ENCODE data around the gene TIMM21.

TIMM21 gene, protein sequence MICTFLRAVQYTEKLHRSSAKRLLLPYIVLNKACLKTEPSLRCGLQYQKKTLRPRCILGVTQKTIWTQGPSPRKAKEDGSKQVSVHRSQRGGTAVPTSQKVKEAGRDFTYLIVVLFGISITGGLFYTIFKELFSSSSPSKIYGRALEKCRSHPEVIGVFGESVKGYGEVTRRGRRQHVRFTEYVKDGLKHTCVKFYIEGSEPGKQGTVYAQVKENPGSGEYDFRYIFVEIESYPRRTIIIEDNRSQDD

GRCh38 chr18:74147779-74148542, at the start of gene TIMM21, which contains the start of gene FBXO15:
TSS of gene TIMM21 (plus strand) at chr18:74148523. CDS start at chr18:74148809, 286 bp downstream.
TSS of gene FBXO15 (minus strand) at chr18:74147834. CDS start at chr18:74147785, 49 bp downstream.
- H3K9ac ChIP-seq (ENCODE audit: low read depth, low read length, poor library complexity, severe bottlenecking) = peak within 1 kb of the TSS; percentile 99
- peaks cover 9% of the 10 kb centered on the region for H4K20me1 ChIP-seq (ENCODE audit: insufficient read depth, low read length, poor library complexity, severe bottlenecking)
- no peaks in the 10 kb centered on the region for H3K36me3 ChIP-seq (ENCODE audit: insufficient read depth, low read length)
- peak within 1 kb of the TSS; percentile 99 for H2AFZ ChIP-seq (ENCODE audit: low read length)
- H3K27me3 ChIP-seq (ENCODE audit: insufficient read depth, low read length, poor library complexity, severe bottlenecking) = no peaks in the 10 kb centered on the region
- peak within 1 kb of the TSS; percentile 97 for H3K4me3 ChIP-seq (ENCODE audit: low read length, poor library complexity, severe bottlenecking)
- H3K9me2 ChIP-seq (replicated peaks; ENCODE audit: low read depth, low read length) = no peaks in the 10 kb centered on the region
- TF ChIP-seq EZH2phosphoT487 (IDR thresholded peaks at IDR 0.05; ENCODE audit: borderline replicate concordance) = no peak
- TF ChIP-seq, protein P1, sequence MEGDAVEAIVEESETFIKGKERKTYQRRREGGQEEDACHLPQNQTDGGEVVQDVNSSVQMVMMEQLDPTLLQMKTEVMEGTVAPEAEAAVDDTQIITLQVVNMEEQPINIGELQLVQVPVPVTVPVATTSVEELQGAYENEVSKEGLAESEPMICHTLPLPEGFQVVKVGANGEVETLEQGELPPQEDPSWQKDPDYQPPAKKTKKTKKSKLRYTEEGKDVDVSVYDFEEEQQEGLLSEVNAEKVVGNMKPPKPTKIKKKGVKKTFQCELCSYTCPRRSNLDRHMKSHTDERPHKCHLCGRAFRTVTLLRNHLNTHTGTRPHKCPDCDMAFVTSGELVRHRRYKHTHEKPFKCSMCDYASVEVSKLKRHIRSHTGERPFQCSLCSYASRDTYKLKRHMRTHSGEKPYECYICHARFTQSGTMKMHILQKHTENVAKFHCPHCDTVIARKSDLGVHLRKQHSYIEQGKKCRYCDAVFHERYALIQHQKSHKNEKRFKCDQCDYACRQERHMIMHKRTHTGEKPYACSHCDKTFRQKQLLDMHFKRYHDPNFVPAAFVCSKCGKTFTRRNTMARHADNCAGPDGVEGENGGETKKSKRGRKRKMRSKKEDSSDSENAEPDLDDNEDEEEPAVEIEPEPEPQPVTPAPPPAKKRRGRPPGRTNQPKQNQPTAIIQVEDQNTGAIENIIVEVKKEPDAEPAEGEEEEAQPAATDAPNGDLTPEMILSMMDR (conservative IDR thresholded peaks at IDR 0.05; ENCODE audit: low read length) = no peak
- H3K4me2 ChIP-seq (ENCODE audit: low read depth, low read length, poor library complexity, severe bottlenecking) = peak within 1 kb of the TSS; percentile 97
- no peaks in the 10 kb centered on the region for H3K9me3 ChIP-seq (ENCODE audit: insufficient read depth, low read depth, low read length)
- H3F3A ChIP-seq (ENCODE audit: low read depth) = peaks cover 3% of the 10 kb centered on the region; the same call in 1 of the 2 replicates
- H3K4me1 ChIP-seq (ENCODE audit: insufficient read depth, low read length, poor library complexity, severe bottlenecking) = peaks cover 43% of the 10 kb centered on the region
- H3K79me2 ChIP-seq (ENCODE audit: insufficient read depth, low read length) = peaks cover 46% of the 10 kb centered on the region

- Histone ChIP-seq H3K9me2 (replicated peaks; ENCODE audit: low read depth, low read length) (no peaks in the 10 kb centered on the region), H3K9me3 (ENCODE audit: insufficient read depth, low read depth, low read length) (peaks cover 6% of the 10 kb centered on the region; the same call in 1 of the 2 replicates), H3K4me1 (ENCODE audit: insufficient read depth, low read length, poor library complexity, severe bottlenecking) (no peaks in the 10 kb centered on the region), H3K4me2 (ENCODE audit: low read depth, low read length, poor library complexity, severe bottlenecking) (no peak overlapping the region), H4K20me1 (ENCODE audit: insufficient read depth, low read length, poor library complexity, severe bottlenecking) (no peaks in the 10 kb centered on the region), H3K9ac (ENCODE audit: low read depth, low read length, poor library complexity, severe bottlenecking) (no peak overlapping the region), H3F3A (ENCODE audit: low read depth) (no peaks in the 10 kb centered on the region), H3K79me2 (ENCODE audit: insufficient read depth, low read length) (no peaks in the 10 kb centered on the region), H3K36me3 (ENCODE audit: insufficient read depth, low read length) (no peaks in the 10 kb centered on the region), H2AFZ (ENCODE audit: low read length) (no peak overlapping the region), H3K27me3 (ENCODE audit: insufficient read depth, low read length, poor library complexity, severe bottlenecking) (no peaks in the 10 kb centered on the region), H3K4me3 (ENCODE audit: low read length, poor library complexity, severe bottlenecking) (no peak overlapping the region)
- no peak for TF ChIP-seq EZH2phosphoT487 (IDR thresholded peaks at IDR 0.05; ENCODE audit: borderline replicate concordance)
- TF ChIP-seq, protein P1 (conservative IDR thresholded peaks at IDR 0.05; ENCODE audit: low read length) = no peak
These were observed 39.9 kb upstream of the TIMM21 start for GRCh38 chr18:74108460-74108859.

- H3K79me2 ChIP-seq (ENCODE audit: insufficient read depth, low read length) = no peaks in the 10 kb centered on the region
- H3K4me3 ChIP-seq (ENCODE audit: low read length, poor library complexity, severe bottlenecking) = no peak overlapping the region
- H3K36me3 ChIP-seq (ENCODE audit: insufficient read depth, low read length) = no peaks in the 10 kb centered on the region
- no peaks in the 10 kb centered on the region for H3K4me1 ChIP-seq (ENCODE audit: insufficient read depth, low read length, poor library complexity, severe bottlenecking)
- H4K20me1 ChIP-seq (ENCODE audit: insufficient read depth, low read length, poor library complexity, severe bottlenecking) = no peaks in the 10 kb centered on the region
- H3K4me2 ChIP-seq (ENCODE audit: low read depth, low read length, poor library complexity, severe bottlenecking) = no peak overlapping the region
- H3K9ac ChIP-seq (ENCODE audit: low read depth, low read length, poor library complexity, severe bottlenecking) = no peak overlapping the region
- H3K9me2 ChIP-seq (replicated peaks; ENCODE audit: low read depth, low read length) = no peaks in the 10 kb centered on the region
- TF ChIP-seq, protein P1 (conservative IDR thresholded peaks at IDR 0.05; ENCODE audit: low read length) = no peak
- no peak for TF ChIP-seq EZH2phosphoT487 (IDR thresholded peaks at IDR 0.05; ENCODE audit: borderline replicate concordance)
- no peaks in the 10 kb centered on the region for H3F3A ChIP-seq (ENCODE audit: low read depth)
- peaks cover 6% of the 10 kb centered on the region; the same call in 1 of the 2 replicates for H3K9me3 ChIP-seq (ENCODE audit: insufficient read depth, low read depth, low read length)
- H3K27me3 ChIP-seq (ENCODE audit: insufficient read depth, low read length, poor library complexity, severe bottlenecking) = no peaks in the 10 kb centered on the region
- H2AFZ ChIP-seq (ENCODE audit: low read length) = no peak overlapping the region
These were observed 38.2 kb upstream of the TIMM21 start for GRCh38 chr18:74110149-74110548.
